NCI-H187 treated with DMSO at 0.1 percent for 48 hours (cell line): ENCODE results near the gene TBC1D19.
"Not testable (repeated sequence)": the region's sequence is repeated elsewhere in the genome, so short reads cannot be mapped to it uniquely, and the experiment has no call there.

Experiments used
- DNase-seq: peaks from one replicate; lab custom pipeline; 2025; lab: John Stamatoyannopoulos, UW

TBC1D19 gene

DNA sequence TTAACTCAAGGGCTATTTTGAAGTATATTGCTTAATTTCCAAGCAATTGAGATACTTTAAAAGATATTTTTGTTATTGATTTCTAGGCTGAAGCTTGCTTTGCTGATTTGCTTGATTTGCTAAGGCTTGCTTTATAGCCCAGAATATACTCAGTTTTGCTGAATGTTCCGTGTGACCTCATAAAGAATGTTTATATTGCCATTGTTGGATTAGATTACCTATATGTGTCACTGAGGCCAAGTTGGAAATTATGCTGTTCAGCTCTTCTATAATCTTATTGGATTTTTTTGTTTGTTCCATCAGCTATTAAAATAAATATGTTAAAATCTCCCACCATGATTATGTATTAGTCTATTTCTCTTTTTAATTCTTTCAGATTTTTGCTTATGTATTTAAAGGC lies 13.0 kb downstream of the TBC1D19 start:
- DNase-seq = no peak

DNA sequence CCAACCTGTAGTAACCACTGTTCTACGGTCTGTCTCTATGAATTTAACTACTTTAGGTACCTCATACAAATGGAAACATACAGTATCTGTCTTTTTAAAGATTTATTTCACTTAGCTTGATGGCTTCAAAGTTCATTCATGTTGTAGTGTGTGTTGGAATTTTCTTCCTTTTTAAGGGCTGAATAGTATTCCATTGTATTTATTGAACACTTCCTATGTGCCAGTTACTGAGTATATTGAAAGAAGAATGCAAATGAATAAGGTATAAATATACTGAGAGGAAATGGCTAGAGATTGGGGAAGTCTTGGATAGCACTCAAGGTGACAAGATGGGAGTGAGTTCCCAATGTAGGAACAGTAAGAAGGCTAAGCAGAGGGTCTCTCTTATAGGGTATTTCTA lies 17.3 kb downstream of the TBC1D19 start:
- DNase-seq = no peak

DNA sequence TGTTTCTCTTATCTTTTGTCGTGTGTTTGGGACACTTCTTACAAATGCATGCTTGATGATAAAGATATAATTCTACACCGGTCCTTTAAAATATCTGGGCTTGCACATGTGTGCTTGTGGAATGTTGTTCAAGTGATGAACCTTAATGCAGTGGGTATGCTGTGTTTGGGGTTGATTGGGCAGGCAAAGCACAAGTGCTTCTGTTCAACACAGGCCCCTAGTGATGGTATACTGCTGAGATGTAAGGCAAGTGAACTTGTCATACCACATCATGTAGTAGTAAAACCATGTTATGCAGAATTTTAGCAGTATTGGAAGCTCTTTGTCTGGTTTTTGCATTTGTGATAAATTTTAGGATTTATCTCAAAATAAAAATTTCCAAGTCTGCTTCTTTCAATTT lies 23.9 kb downstream of the TBC1D19 start:
- no peak for DNase-seq

DNA sequence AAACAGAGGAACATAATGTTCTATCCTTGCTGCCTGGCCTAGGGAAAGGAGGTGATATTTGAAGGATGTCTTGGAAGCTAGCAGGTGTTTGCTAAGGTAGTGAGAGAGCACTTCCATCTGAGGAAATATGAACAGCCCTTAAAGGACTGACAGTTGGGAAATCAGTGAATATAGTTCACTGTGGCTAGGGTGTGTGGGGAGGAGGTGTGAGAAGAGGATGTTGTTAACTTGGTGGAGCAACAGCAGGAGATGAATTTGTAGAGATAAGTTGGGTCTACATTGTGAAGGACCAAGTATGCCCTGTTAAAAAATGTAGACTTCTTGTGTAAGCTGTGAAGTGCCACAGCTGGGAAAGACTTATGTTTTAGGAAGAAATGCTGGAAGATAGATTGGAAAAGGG lies 25.5 kb downstream of the TBC1D19 start:
- no peak for DNase-seq

DNA sequence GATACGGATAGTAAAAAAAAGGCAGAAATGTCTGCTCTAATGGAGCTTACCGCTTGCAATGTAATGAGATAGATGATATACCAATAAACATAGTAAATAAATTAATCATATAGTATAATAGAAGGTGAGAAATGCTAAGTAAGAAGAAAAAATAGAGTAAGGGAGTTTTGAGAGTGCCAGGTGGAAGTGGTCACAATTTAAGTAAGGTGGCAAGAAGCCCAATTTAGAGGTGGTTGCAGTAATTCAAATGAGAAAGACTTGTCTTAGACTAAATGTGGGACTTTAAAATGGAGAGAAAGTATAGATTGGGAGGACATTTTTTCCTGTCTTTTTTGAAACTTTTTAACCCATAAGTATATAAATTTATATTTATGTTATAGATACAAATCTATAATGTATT lies 26.0 kb downstream of the TBC1D19 start:
- no peak for DNase-seq

DNA sequence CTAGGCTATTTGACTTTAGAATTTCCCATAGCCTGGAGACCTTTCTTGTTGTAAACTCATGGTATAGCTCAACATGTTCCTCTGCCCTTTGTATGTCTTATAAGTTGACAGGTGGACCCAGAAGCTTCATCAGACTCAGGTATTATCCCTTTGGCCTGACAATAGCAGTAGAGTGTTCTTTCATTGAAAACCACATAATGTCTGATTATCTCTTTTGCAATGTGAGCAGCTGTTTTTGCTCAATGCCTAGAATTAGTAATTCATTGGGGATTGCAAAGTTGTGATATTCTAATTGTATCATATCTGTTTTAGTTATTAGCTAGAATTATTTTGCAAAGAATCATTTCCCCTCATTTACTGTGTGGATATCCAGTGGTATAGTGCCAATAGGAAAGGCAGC lies 27.5 kb downstream of the TBC1D19 start:
- no peak for DNase-seq

DNA sequence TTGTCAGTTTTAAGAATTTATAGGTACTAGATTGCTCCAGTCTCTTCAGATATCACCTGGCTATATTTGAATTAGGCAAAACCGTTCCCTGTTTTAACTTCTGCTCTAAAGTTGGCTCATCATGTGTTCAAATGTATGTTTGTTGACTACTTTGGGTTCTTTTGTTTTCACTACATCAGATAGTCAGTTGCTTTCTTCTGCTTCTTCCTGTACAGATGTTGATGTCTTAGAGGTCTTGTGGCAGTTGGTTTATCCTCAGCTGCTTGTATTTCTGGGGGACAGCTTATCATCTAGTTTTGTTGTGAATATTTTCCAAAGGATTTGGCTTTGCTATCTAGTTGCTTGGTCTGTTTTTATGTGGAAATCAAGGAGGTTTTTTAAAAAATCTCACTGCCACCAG lies 28.0 kb downstream of the TBC1D19 start:
- no peak for DNase-seq

DNA sequence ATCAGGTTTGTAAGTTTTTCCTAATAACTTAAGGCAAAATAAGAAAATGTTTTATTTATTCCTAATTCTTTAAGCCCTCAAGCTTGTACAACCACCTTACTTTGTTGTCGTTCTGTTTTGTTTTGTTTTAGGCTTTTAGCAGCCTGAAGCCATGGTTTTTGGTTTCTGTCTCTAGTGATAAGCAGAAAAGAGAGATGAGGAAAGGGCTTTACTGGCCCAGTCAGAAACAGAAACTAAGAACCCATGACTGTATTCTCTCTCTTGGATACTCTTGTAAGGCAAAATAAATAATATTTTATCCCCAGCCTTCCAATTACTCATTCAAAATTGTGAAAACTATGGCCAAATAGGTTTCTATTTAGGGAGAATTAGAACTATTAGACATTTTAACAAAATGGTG lies 29.4 kb downstream of the TBC1D19 start:
- no peak for DNase-seq

DNA sequence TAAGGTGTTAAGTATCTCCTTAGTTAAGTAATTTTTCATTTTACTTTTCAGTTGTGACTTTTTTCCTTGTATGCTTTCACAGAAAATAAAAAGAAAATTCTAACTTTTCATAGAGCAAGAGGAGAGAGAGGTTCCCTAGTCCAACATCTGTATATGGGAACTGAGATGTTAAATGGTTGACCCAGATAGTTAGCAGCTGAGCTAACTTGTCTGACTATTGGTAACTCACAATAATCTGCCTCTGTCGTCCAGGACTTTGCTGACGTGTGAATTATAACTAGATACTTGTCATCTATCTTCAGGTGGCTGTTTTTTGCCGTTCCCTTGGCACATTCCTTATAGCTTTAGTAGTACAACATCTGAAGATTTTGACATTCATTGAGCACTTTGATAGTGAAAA lies 29.9 kb downstream of the TBC1D19 start:
- DNase-seq = no peak

DNA sequence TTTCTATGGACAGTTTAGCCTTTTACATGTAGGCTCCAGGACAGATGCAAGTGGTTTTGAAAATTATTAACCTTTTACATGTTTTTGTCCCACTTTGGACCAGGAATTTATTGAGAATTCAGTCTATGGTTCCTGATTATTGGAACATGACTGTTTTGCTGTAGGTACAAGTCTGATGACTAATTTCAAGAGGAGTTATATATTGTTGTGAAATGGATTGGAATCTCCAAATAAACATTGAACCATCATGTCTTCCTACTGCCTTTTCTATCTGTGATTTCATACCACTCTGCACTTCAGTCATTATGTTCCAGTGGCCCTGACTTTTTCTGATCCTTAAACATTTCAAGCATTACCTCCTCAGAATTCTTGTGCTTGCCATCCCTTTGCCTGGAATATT lies 35.9 kb downstream of the TBC1D19 start:
- DNase-seq = no peak

DNA sequence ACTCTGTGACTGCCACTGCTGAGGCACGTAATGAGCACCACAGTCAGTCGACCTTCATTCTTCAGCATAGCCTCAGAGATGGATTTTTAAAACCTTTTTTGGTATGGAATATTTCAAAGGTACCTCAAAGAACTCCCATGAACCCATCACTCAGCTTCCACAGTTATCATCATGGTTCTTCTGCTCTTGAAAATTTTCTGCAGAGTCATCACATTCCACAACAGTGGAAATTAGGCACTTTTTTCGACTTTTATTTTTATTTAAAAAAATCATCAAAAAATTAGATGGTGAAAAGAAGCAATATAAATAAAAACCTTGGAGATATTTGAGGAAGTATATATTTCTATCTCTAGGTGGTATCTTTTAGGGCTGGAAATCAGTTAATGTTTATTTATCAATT lies 37.5 kb downstream of the TBC1D19 start:
- no peak for DNase-seq

DNA sequence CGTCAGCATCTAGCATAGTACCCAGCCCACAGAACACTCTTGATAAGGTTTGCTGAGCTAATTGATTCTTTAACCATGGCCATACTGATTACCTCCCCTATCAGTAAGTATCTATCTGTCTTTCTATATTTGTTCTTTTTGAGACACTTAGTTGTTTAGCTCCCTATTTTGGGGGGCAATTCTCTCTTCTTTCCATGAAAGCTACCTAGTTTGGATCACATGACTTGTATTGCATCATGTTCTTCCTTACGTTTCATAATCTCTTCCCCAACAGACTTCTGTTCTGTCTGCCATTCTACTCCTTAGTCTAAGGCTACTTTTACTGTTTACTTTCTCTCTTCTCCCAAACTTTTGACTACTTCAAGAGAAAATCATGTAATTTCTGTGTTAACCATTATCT lies 39.0 kb downstream of the TBC1D19 start:
- no peak for DNase-seq

DNA sequence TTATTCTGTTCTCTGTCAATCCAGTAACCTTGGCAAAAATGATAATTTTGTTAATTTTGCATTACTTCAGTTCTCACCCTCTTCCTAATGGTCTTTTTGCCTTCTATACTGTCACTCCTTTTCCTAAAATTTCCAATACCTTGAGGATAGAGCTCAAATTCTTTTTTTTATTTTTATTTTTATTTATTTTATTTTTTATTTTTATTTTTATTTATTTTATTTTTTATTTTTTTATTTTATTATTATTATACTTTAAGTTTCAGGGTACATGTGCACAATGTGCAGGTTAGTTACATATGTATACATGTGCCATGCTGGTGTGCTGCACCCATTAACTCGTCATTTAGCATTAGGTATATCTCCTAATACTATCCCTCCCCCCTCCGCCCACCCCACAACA lies 42.8 kb downstream of the TBC1D19 start:
- not testable (repeated sequence) for DNase-seq

DNA sequence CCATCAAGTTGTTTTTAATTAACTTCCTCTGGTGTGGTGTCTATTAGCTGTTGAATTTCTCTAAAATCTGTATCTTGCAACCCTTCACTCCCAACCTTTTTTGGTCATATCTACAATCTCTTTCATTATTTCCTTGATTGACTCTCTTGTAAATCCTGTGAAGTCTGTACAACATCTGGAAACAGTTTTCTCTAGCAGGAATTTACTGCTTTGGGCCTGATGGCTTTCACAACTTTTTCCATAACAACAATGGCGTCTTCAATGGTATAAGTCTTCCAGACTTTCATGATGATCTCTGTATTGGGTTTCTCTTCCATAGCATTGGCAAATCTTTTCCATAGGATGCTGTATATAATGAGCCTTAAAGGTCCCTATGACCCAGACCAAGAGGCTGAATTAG lies 49.0 kb downstream of the TBC1D19 start:
- DNase-seq = no peak

DNA sequence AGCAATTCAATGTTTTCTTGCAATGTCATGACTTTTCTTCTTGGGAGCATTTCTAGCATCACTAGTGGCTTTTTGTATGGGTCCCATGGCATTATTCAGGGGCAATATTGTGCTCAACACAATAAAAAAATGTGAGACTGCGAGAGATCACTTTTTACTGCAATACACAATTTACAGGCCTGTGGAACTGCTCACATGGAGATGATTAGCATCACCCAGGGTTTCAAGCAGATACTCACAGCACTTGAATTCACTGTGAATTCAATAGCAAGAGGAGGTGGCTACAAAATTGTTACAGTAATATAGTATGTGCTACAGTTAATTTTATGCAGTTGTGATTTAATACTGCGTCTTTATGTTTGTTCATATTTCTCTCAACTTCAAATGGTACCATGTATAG lies 50.4 kb downstream of the TBC1D19 start:
- DNase-seq = no peak

DNA sequence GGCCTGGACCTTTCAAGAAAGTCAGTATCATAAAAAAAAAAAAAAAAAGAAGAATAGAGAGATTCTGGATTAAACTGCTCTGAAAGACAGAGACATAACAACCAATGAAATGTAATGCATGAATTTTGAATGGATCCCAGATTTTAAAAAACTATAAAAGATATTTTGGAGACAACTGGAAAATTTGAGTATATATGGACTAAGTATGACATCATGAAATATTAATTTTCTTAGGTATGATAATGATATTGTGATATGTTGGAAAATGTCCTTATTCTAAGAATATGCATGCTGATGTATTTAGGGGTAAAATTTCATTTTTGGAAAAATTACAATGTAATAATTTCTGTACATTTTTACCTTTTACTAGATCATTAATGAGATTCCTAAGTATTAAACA lies 52.6 kb downstream of the TBC1D19 start:
- no peak for DNase-seq

DNA sequence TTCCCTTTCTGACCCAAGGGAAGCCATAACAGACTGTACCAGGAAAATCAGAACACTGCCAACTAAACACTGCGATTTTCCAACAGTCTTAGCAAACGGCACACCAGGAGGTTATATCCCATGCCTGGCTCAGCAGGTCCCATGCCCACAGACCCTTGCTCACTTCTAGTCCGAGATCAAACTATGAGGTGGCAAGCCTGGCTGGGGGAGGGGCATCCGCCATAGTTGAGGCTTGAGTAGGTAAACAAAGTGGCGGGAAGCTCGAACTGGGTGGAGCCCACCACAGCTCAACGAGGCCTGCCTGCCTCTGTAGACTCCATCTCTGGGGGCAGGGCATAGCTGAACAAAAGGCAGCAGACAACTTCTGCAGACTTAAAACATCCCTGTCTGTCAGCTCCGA lies 56.8 kb downstream of the TBC1D19 start:
- not testable (repeated sequence) for DNase-seq

DNA sequence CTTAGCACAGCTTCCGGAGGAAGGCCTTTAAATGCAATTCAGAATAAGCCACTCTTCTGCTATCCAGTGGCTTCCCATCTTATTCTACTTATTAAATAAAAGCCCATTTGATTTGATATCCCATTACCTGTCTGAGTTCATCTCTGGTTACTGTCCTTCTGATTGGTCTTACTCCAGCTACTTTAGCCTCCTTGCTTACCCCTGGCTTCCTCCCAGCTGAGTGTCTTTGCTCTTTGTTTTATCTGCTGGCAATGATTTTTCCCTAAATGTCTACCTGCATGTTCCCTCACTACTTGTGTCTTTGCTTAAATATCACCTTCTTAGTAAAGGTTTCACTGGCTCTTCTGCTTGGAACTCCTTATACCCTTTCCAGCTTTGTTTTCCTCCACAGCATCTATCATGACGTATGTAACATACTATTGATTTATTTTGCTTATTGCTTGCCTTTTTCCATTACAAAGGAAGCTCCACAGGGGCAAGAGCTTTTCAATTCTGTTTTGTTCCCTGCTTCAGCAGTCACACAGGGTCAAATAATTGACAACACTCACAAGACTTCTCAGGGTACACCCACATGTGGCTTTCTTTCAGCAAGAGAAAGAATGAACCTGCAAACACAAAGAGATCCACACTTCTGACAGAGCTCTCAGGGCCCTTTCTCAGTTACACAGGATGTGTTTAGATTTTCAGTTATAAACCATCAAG lies 63.8 kb downstream of the TBC1D19 start:
- no peak for DNase-seq

DNA sequence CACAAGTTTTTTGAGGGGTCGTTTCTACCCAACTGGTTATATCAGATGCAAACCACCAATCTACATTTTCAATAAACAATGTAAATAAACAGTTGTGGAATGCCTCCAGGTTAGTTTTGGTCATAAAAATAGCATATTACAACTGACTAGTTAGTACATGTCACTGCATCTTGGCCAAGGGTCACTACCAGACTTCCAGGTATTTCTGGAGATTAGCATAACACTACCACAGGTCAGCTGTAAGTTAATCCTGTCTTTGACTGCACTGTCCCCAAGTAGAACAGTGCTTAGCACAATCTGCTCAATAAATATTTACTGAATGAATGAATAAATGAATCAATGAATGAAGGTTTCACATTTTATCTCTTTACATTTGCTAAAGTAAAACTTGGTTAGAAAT lies 64.4 kb downstream of the TBC1D19 start:
- DNase-seq = no peak

DNA sequence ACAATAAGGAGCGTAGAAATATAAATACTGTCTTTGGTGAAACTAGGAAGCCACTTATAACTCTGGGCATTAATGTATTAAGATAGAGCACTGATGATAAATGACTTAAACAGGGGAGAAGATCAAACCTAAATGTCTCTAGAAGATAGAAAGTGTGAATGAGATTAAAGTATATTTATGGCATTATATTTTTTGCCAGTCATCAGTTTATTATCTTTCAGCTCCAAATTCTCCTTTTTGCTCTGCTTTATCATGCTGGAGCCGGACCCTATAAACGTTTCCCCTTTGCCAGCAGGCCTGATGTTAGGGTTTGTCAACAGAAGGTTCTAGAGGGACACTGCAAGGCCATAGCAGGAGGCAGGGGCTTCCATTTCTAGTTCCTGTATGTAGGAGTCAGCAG lies 76.4 kb downstream of the TBC1D19 start:
- no peak for DNase-seq

DNA sequence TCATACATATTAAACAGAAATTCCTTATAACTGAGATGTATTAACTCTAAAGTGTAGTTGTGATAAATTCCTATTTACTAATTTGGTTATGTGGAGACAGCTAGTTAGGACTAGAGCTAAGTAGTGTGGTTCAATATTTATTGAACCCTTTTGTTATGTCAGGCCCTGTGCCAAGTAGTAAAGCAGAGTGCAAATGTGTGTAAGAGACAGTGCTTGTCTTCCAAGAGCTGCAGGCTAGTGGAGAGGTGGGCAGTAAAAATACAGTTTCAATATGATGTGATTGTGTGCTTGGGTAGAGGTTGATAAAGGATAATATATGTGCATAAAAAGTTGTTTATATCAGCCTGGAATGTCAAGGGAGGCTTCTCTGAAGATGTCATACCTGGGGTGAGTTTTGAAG lies 80.0 kb downstream of the TBC1D19 start:
- no peak for DNase-seq

DNA sequence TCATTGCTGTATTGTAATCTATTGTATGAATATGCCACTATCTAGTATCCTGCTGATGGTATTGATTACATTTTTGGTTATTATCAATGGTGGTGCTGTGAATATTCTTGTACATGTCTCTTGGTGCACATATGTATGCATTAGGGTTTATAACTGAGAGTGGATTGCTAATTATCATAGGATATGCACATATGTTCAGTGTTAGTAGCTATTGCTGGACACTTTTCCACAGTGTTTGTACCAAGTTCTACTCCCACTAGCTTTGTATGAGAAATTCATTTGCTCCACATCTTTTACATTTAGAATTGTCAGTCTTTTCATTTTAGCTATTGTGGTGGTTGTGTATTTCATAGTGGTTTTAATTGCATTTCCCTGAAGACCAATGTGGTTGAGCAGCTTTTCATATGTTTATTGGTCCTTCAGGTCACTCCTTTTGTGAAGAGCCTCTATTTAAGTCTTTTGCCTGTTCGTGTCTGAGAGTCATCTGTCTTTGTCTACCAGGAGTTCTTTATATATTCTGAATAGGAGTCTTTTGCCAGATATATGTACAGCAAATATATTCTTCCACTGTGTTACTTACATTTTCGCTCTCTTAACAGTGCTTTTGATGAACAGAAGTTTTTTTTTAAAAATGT lies 87.1 kb downstream of the TBC1D19 start:
- peak; percentile 93 for DNase-seq

DNA sequence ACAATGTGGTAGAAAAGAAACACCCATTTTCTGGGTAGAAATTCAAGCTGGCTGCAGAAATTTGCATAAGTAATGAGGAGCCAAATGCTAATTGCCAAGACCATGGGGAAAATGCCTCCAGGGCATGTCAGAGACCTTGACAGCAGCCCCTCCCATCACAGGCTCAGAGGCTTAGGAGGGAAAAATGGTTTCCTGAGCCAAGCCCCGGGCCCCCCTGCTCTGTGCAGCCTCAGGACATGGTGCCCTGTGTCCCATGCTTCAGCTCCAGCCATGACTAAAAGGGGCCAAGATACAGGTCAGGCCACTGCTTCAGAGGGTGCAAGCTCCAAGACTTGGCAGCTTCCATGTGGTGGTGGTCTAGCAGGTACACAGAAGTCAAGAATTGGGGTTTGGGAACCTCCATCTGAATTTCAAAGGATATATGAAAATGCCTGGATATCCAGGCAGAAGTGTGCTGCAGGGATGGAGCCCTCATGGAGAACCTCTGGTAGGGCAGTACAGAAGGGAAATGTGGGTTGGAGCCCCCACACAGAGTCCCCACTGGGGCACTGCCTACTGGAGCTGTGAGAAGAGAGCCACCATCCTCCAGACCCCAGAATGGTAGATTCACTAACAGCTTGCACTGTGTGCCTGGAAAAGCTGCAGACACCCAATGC lies 95.3 kb downstream of the TBC1D19 start:
- DNase-seq = not testable (repeated sequence)

DNA sequence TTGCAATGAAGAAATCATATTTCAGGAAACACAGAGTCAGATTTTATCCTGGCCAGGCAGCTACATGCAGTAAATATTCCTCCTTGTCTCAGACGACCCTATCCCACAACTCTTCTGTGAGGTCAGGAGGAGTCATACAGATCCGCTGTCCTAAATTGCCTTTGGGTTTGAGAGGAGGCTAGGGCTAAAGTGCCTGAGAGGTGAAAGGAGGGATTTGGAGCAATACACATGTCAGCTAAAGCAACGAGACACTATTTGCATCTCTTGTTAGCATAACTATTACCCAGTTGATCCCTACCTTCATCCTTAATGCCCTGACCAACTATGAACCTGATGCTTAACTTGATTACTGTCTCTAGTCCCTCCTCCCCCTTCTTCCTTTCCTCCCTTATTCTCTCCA lies 98.6 kb downstream of the TBC1D19 start:
- DNase-seq = no peak
